ENCODE measurements around the gene LCAT.
A peak's percentile ranks its signal among the peaks of the same experiment; 100 is the strongest.
"Not testable (repeated sequence)": the region's sequence is repeated elsewhere in the genome, so short reads cannot be mapped to it uniquely, and the experiment has no call there.

The LCAT gene, protein sequence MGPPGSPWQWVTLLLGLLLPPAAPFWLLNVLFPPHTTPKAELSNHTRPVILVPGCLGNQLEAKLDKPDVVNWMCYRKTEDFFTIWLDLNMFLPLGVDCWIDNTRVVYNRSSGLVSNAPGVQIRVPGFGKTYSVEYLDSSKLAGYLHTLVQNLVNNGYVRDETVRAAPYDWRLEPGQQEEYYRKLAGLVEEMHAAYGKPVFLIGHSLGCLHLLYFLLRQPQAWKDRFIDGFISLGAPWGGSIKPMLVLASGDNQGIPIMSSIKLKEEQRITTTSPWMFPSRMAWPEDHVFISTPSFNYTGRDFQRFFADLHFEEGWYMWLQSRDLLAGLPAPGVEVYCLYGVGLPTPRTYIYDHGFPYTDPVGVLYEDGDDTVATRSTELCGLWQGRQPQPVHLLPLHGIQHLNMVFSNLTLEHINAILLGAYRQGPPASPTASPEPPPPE

DNA sequence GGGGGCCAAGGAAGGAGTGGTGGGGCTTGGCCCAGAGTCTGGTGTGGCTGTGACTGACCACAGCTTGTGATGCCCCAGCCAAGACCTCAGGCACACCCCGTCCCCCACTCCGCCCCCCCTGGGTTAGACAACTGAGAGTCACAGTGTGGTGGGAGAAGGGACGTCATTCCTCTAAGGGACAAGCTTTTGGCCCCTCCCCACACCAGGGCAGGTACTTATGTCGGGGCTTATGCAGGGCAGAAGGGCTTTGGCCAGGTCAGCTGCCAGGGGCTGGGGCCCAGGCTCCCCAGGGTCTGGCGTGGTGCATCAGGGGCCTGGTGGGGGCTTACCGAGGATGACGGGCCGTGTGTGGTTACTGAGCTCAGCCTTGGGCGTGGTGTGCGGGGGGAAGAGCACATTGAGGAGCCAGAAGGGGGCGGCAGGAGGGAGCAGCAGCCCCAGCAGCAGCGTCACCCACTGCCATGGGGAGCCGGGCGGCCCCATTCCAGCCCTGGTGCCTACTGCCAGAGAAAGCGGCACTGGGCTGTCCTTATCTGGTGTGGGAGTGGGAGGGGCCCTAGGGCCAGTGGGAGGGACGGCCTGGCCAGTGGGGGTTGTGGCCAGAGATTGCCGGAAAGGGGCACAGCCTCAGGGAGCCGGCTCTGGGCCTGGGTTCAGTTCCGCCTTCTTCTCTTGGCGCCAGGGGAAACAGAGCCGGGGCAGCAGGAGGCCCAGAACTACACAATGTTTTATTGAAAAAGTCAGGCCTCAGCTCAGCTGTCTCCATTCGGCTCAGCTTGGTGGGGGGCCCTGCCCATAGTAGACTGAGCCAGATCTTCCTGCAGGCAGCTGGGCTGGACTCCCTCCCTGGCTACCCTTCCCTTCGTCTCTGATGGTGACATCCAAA lies at the start of gene LCAT:
Gene LCAT, minus strand, starts transcription at position 502 of the 886 bp plus-strand sequence. Its CDS starts 19 bp downstream, at position 483.
- peak; percentile 72 for DNase-seq (ENCODE audit: low read depth, low spot score)

- DNase-seq (ENCODE audit: low read depth, low spot score): peak; percentile 84
These were observed 49.5 kb upstream of the LCAT start for GRCh38 chr16:67993207-67994039.

GRCh38 chr16:67992661-67993206 lies 48.8 kb upstream of the LCAT start:
- DNase-seq (ENCODE audit: low read depth, low spot score): no peak

- DNase-seq (ENCODE audit: low read depth, low spot score): no peak
These were observed 46.1 kb upstream of the LCAT start for GRCh38 chr16:67990018-67990386.

- DNase-seq (ENCODE audit: low read depth, low spot score): no peak
These were observed 45.5 kb upstream of the LCAT start for GRCh38 chr16:67989322-67990017.

DNA sequence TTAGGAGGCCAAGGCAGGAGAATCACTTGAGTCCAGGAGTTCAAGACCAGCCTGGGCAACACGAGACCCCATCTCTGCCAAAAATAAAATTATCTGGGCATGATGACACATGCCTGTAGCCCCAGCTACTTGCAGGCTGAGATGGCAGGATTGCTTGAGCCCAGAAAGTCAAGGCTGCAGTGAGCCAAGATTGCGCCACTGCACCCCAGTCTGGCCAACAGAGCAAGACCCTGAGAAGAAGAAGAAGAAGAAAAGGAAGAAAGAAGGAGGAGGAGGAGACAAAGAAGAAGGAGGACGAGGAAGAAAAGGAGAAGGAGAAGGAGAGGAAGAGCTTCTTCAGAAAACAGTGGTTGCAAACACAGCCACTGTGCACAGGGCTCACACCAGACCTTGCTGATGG lies 44.8 kb upstream of the LCAT start:
- DNase-seq (ENCODE audit: low read depth, low spot score): no peak

DNA sequence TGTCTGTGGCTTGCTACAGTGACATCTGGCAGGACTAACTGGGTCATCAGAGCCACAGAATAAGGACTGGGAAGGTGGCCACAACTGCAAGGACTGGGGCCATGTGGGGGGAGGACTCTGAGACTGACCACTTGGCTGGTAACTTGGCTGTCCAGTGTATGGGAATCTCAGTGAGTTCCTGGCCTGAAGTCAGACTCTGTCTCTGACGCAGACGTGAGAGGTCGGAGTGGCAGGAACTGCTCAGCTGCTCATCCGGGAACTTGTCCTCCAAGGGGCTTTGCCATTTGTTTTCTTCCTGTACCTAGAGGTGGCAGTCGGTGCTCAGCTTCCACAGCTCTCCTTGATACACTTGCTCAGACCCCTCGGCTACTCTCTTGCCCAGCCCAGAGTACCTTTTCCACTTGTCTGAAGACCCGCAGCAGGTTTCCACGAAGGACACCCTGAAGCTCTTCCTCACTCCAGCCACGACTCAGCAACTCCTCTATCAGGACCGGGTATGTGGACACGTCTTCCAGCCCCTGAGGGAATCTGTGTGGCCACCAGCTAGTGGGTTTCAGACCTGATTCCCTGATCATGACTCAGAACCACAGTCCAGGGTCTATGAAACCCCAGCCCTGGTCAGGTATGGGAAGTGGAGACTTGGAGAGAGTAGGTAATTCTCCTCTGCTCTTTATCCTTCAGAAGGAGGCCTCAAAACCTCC lies 43.7 kb upstream of the LCAT start:
- peak; percentile 45 for DNase-seq (ENCODE audit: low read depth, low spot score)

- DNase-seq (ENCODE audit: low read depth, low spot score): no peak
These were observed 43.0 kb upstream of the LCAT start for GRCh38 chr16:67986949-67987348.

GRCh38 chr16:67982011-67982696 lies 38.2 kb upstream of the LCAT start:
- no peak for DNase-seq (ENCODE audit: low read depth, low spot score)

DNA sequence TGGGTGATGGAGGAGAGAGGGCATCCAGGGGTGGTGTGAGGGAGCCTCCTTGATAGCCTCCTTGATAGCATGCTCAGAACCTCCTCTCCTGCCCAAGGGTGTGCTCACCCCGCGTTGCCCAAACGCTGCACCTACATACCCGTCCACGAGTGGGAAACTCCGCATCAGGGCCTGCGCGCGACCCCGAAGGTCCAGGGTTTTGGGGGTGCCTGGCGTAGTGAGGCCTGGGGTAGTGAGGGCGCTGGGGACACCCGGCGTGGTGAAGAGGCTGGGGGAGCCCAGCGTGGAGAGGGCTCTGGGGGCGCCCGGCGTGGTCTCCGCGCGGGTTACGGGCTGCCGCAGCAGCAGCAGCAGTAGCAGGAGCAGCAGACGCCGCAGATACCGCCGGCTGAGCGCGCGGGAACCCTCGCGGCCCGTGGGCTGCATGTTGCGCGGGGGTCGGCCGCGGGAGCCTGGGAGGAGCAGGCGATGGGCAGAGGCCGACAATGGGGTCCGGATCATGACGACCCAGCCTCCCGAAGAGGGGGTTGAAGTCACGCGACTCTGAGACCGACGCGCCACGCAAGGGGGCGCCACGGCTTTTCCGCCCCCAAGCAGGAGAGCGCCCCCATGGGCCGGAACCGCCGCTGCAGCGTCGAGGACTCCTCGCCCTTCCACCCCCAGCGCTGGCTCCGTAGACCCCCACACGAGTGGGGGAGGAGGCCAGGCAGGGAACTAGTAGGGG lies 36.2 kb upstream of the LCAT start, which contains the start of gene DPEP3:
Gene DPEP3, minus strand, starts transcription at position 545 of the 724 bp plus-strand sequence. Its CDS starts 119 bp downstream, at position 426.
- no peak for DNase-seq (ENCODE audit: low read depth, low spot score)

GRCh38 chr16:67977469-67978227 lies 33.7 kb upstream of the LCAT start:
- DNase-seq (ENCODE audit: low read depth, low spot score): no peak

DNA sequence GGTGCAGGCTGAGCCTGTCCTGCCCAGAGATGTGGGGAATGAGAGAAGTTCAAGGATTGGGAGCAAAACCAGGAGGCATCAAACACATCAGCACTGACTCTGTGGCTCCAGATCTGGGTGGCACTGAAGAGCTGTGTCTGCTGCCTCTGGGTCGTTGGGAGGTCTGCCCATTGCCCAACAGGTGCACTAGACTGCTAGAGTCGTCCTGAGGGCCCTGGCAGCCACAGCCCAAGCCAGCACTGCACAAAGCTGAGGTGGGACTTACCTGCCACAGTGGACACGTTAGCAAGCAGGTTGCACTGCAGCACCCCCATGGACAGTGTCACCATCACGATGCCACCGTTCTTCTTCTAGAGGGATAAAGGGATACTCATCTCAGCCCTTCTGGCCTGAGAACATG lies 33.1 kb upstream of the LCAT start:
- no peak for DNase-seq (ENCODE audit: low read depth, low spot score)

DNA sequence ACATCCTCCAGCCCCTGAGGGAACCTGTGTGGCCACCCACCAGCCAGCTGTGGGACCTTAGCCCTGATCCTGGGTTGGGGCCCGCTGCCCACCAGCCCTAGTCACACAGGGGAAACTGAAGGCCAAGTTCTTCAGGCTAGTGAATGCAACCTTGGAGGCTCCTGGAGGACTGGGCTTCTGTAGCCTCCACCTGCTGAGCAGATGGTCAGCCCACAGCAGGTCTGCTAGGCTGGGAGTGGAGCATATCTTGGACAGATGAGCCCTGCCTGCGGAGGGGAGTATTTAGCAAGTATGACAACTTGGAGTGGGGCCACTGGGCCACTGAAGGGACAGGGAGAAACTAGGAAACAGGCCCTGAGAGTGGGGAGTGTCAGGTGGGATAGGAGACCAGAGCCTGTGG lies 32.3 kb upstream of the LCAT start:
- no peak for DNase-seq (ENCODE audit: low read depth, low spot score)

DNA sequence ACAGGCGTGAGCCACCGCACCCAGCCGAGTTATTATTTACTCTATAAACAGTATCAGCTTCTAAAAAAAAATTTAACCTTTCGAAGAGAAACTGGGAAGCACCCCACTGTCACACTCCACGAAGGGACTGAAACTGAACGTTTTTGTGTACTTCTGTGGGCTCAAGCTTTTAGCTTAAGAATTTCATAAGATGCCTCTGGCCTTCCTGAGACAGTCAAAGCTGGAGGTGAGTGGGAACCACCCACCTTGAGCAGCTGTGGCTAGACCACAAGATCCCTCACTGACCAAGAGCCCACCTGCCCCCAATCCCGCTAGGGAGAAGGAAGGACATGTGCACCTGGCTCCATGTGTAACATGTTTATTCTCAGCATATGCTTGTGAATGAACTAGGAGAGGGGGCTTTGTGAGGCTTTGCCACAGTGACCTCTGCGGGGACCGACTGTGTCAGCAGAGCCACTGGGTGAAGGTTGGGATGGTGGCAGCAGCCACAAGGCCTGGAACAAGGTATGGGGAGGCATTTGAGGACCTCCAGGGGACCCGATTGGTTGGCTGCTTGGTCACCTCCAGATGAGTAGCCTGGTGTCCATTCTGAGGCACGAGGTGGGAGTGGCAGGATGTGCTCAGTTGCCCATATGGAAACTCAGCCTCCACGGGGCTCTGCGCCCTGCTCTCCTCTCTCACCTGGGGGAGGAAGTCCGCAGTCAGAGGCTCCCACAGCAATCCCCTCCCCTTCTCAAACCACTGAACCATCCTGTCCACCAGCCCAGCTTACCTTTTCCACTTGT lies 31.6 kb upstream of the LCAT start:
- DNase-seq (ENCODE audit: low read depth, low spot score): no peak

DNA sequence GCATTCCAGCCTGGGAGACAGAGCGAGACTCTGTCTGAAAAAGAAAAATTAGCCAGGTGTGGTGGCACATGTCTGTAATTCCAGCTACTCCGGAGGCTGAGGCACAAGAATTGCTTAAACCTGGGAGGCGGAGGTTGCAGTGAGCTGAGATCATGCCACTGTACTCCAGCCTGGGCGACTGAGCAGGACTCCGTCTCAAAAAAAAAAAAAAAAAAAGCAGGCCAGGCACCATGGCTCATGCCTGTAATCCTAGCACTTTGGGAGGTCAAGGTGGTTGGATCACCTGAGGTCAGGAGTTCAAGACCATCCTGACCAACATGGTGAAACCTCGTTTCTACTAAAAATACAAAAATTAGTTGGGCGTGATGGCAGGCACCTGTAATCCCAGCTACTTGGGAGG lies 28.4 kb upstream of the LCAT start:
- not testable (repeated sequence) for DNase-seq (ENCODE audit: low read depth, low spot score)

DNA sequence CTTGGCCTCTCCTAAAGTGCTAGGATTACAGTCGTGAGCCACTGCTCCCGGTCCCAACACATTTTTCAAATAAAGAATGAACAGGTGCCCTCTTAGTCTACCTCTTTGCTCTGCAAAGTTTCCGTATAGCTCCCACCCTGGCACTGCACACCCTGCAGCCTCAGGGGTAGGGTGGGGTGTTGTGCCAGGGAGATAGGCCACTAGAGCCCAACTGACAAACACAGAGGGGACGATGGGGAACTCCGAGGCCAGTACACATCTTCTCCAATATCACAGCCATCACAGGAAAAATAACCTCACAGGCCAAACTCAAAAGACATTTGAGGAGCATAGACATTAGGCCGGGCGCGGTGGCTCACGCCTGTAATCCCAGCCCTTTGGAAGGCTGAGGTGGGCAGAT lies 27.2 kb upstream of the LCAT start:
- DNase-seq (ENCODE audit: low read depth, low spot score): no peak

All from astrocyte of the hippocampus (primary cell).